GM12891 (cell line): ENCODE measurements around the gene PGAM5.

Source experiments
- PAX5 ChIP-seq: IDR thresholded peaks from 2 replicates; pipeline ENCODE4 v1.6.1; 2011; ENCODE audit warnings: low read length, moderate library complexity, mild to moderate bottlenecking; ENCODE audit not compliant: insufficient read depth, severe bottlenecking
- POLR2A ChIP-seq: IDR thresholded peaks from 2 replicates; pipeline ENCODE4 v1.6.1; 2011; ENCODE audit warnings: low read depth, low read length, control low read depth
- POLR2AphosphoS5 ChIP-seq: IDR thresholded peaks from 2 replicates; pipeline ENCODE4 v1.6.1; 2011; ENCODE audit warnings: low read depth, low read length, control low read depth
- POU2F2 ChIP-seq: IDR thresholded peaks from 2 replicates; pipeline ENCODE4 v1.6.1; 2011; ENCODE audit warnings: low read depth, mild to moderate bottlenecking, control low read depth, low read length, moderate library complexity
- TAF1 ChIP-seq: IDR thresholded peaks from 2 replicates; pipeline ENCODE4 v1.6.1; 2011; ENCODE audit warnings: low read depth, low read length, control low read depth

- no peak for TF ChIP-seq POU2F2
- TF ChIP-seq POLR2AphosphoS5, result no peak
- TF ChIP-seq POLR2A, result no peak
- no peak for TF ChIP-seq TAF1
- no peak for TF ChIP-seq PAX5
Observed at GRCh38 chr12:132672678-132673077, 38.0 kb upstream of the PGAM5 start.
